Right renal pelvis (tissue), 4 donors: ENCODE data around the gene MAN1C1. TPM values are rescaled to one million over a fixed set of nuclear protein-coding genes. Genes with fewer than 3 reads are reported as not detected.
A peak's percentile ranks its signal among the peaks of the same experiment; 100 is the strongest.
"Not testable (repeated sequence)": the region's sequence is repeated elsewhere in the genome, so short reads cannot be mapped to it uniquely, and the experiment has no call there.

Experiments used
- DNase-seq, 4 donors: peaks; one replicate each; pipeline ENCODE4 v3.0.0-alpha.2; 2013; ENCODE audit warnings: low read depth in 4 of 4, low spot score in 3 of 4, missing footprints in 1 of 4
- polyA plus RNA-seq, 4 donors: library from polyadenylated mRNA; unstranded; fragments of 120-200 nt; gene quantifications; one replicate each; pipeline ENCODE4 v1.2.1, GENCODE V29; 2013; ENCODE audit not compliant: insufficient read length in 4 of 4

MAN1C1 gene
- polyA plus RNA-seq, 4 donors, result 16.2 to 18.7 (median 17.5) TPM

DNA sequence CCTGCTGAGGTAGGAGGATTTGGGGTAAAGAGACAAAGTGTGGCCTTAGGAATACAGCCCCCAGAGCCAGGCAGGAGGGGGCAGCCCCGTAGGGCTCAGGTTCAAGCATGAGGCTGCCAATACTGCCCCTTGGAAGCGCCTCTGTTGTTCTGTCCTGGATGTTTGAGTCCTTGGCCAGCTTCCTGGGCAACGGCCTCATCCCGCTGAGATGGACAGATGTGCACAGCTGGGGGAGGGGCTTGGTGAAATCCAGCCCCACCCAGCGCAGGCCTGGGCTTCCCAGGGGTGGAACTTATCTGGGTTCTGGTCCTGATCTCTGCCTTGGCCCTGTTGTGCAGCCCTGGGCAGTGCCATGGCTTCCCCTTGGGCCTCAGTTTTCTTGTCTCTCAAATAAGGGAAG lies 34.8 kb upstream of the MAN1C1 start:
- no peak for DNase-seq

DNA sequence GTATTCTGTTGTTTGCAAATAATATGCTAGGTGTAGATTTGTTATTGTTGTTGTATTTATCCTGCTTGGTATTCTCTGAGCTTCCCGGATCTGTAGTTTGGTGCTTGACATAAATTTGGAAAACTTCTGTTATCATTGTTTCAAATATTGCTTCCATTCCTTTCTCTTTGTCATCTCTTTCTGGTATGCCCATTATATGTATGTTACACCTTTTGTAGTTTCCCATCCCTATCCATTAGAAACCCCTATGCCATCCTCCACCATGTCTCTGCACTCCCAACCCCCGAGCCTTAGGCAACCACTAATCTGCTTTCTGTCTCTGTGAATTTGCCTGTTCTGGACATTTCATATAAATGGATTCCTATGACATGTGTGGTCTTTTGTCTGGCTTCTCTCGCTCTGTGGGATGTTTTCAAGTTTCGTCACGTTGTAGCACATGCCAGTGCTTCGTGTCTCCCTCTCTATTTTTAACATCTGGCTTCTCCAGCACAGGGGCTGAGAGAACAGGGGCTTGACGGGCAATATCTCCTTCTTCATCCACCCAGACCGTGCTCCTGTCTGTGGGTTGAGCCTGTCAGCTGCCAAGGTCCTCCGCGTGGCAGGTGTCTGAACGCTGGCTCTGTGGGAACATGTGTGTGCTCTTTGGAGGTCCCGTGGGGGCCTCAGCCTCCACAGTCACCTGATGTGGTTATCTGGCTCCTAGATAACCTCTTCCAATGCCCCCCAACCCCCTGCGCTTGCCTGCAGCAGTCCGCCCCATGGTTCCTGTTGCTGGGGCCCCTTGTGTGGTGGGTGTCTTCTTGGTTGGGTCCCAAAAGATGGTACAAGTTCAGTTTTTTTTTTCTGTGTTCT lies 32.8 kb upstream of the MAN1C1 start:
- DNase-seq, result no peak

DNA sequence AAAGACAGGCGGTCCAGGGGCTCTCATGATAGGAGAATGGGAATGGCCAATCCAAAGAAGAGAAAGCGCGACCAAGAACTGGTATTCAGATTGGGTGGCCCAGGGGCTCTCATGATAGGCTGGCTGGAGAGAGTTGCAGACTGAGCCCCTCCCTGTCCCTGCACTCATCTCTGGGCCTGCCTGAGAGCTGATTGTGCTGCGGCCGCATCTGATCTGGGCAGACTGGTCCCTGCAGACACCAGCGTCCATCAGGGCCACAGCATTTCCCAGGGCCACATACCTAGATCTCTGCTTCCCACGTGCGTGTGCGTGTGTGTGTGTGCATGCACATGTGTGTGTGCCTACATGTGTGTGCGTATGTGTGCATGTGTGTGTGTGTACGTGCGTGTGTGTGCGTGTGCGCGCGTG lies 30.4 kb upstream of the MAN1C1 start:
- DNase-seq, result no peak

DNA sequence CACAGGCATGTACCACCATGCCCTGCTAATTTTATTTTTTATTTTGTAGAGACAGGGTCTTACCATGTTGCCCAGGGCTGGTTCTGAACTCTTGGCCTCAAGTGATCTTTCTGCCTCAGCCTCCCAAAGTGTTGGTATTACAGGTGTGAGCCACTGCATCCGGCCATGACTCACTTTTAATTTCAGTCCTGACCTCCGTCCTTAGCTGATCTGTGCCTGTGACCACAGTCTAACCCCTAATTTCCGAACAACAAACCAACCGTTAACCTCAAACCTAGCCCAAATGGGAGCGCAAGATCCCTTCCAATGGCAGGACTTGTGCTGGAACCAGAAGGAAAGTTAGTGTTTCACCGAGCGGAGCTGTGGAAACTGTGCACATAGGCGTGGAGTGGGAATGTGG lies 29.3 kb upstream of the MAN1C1 start:
- DNase-seq, result no peak

DNA sequence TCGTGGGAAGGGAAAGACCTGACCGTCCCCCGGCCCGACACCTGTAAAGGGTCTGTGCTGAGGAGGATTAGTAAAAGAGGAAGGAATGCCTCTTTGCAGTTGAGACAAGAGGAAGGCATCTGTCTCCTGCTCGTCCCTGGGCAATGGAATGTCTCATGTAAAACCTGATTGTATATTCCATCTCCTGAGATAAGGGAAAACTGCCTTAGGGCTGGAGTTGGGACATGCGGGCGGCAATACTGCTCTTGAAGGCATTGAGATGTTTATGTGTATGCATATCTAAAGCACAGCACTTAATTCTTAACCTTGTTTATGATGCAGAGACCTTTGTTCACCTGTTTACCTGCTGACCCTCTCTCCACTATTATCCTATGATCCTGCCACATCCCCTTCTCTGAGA lies 28.4 kb upstream of the MAN1C1 start:
- not testable (repeated sequence) for DNase-seq

DNA sequence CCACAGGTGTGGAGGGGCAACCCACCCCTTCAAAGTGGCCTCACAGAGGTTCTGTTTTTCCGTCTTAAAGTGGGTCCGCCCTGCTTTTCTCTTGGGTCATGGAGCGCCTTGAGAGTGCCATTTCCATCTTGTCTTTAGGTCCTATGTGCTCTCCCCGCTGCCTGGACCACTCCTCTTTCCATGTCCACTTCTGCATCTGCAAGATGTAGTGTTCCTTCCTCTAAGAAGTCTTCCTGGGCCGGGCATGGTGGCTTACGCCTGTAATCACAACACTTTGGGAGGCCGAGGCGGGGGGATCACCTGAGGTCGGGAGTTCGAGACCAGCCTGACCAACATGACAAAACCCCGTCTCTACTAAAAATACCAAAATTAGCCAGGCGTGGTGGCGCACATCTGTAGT lies 27.8 kb upstream of the MAN1C1 start:
- DNase-seq, result not testable (repeated sequence)

DNA sequence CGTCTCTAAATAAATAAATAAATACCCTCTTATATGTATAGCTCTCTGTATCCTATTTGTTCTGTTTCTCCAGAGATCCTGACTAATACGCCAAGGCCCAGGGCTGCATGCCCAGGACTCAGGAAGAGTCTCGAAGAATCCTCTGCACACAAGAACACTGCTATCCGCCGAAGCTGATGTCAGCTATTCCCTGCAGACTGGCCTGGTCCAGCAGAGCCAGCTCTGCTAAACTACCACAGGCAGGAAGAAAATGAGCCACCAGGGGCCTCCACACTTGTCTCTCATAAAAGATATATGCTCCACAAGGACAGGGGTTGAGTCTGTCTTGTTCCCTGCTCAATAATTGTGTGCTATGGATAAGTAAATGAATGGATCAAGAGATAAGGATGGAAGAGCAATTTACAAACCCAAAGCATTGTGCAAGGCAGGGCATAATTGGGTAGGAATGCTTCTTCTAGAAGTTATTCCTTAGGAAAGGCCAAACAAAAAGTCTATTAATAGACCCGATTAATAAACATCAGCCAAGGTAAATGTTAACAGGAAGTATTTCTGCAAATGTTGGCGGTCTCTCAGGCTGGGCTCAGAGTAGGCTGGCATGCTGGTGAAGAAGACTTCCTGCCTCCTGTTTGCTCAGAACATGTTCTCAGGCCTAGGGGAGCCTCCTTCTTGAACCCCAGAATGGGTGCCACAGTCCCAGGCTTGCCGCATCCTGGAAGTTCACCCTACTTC lies 26.3 kb upstream of the MAN1C1 start:
- no peak for DNase-seq

DNA sequence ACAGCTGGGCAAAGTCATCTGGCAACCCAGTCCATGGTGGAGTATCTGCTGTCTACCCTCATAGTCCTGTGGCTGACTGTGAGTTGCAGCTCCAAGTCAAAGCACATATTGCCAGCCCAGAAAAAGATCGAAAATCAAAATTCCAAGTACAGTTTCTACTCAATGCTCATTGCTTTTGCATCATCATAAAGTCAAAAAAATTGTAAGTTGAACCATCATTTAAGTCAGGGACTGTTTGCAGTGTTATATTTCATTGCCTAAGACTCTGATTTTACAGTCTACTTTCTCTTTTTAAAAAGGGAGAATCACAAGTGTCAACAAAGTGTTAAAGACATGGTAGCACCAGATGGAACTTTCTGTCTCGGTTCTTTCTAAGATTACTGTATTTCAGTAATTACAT lies 22.7 kb upstream of the MAN1C1 start:
- no peak for DNase-seq

DNA sequence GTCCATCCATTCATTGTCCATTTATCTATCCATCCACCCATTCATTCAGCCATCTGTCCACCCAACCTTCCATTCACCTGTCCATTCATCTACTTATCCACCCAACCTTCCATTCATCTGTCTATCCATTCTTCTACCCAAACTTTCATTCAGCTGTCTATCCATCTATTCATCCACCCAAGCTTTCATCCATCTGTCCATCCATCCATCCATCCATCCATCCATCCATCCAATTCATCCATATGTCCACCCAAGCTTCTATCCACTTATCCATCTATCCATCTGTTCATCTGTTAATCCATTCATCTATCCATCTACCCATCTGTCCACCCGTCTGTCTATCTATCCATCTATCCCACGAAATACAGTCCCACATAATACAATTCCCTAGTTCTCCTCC lies 21.6 kb upstream of the MAN1C1 start:
- no peak for DNase-seq

DNA sequence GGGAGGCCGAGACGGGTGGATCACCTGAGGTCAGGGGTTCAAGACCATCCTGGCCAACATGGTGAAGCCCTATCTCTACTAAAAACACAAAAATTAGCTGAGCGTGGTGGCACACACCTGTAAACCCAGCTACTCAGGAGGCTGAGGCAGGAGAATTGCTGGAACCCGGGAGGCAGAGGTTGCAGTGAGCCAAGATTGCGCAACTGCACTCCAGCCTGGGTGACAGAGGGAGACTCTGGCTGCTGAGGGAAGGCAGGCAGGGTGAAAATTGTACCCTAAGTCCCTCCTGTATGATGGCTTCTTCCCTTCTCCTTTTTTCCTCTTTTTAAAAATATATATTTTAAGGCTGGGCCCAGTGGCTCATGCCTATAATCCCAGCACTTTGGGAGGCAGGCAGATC lies 19.9 kb upstream of the MAN1C1 start:
- DNase-seq, result not testable (repeated sequence)

DNA sequence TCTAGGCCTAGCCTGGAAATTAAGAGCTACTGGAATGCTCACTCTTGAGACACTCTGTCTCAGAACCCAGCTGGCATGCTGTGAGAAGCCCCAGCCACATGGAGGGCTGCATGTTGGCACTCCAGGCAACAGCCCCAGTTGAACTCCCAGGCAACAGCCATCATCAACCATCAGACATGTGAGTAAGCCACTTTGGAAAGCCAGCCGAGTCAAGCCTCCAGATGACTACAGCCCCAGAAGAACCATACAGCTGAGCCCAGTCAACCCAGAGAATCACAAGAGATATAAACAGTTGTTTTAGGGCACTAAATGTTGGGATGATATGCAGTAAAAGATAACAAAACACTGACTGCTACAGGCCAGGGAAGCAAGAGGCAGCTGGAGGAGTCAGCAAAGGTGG lies 17.7 kb upstream of the MAN1C1 start:
- DNase-seq, result no peak

DNA sequence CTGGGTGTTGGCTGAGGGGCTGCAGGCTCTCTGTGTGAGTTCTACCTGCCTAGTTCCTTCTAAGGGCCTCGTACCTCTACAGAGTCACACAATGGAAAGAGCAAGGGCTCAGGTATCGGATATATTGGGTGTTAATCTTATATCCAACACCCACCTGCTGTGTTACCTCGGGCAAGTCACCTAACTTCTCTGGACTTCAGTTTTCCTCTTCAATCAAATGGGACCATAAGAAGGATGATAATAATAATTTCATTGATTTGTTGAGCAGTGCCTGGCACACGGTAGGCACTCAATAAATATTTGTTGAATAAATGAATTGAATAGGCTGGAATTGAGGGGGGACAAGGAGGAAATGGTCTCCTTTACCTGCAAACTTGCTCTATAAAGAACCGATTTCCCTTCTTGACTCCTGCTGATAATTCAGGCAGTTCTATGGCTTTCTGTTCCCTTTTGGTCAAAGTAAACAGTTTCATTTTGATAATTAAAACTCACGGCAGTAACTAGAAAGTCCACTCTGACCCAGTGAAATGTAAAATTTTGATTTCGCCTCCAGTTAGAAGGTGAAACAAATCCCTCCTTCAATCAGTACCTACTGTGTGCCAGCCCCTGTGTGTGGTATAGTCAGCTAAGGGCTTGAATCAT lies 16.5 kb upstream of the MAN1C1 start:
- DNase-seq, result no peak

DNA sequence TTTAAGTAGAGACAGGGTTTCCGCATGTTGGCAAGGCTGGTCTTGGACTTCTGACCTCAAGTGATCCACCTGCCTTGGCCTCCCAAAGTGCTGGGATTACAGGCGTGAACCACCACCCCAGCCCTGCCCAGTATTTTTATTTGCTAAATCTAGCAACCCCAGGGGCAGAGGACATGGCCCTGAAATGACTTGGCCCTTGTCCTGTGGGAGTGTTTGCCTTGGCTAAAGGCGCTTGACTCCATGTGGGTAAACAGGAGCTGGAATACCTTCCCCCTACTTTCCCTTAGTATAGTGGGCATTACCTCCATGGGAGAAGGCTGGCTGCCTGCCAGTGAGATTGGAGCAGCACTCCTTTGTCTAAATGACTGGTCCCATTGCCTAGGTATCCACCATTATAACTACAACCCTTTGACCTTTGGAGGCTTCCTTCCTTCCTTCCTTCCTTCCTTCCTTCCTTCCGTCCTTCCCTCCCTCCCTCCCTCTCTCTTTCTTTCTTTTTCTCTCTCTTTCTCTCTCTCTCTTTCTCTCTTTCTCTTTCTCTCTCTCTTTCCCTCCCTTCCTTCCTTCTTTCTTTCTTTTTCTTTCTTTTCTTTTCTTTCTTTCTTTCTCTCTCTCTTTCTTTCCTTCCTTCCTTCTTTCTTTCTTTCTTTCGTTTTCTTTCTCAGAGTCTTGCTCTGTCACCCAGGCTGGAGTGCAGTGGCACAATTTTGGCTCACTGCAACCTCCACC lies 15.5 kb upstream of the MAN1C1 start:
- not testable (repeated sequence) for DNase-seq

DNA sequence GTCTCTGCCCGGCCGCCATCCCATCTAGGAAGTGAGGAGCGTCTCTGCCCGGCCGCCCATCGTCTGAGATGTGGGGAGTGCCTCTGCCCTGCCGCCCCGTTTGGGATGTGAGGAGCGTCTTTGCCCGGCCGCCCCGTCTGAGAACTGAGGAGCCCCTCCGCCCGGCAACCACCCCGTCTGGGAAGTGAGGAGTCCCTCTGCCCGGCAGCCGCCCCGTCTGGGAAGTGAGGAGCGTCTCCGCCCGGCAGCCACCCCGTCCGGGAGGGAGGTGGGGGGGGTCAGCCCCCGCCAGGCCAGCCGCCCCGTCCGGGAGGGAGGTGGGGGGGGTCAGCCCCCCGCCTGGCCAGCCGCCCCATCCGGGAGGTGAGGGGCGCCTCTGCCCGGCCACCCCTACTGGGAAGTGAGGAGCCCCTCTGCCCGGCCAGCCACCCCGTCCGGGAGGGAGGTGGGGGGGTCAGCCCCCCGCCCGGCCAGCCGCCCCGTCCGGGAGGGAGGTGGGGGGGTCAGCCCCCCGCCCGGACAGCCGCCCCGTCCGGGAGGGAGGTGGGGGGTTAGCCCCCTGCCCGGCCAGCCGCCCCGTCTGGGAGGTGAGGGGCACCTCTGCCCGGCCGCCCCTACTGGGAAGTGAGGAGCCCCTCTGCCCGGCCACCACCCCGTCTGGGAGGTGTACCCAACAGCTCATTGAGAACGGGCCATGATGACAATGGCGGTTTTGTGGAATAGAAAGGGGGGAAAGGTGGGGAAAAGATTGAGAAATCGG lies 12.6 kb upstream of the MAN1C1 start:
- DNase-seq, result not testable (repeated sequence)

DNA sequence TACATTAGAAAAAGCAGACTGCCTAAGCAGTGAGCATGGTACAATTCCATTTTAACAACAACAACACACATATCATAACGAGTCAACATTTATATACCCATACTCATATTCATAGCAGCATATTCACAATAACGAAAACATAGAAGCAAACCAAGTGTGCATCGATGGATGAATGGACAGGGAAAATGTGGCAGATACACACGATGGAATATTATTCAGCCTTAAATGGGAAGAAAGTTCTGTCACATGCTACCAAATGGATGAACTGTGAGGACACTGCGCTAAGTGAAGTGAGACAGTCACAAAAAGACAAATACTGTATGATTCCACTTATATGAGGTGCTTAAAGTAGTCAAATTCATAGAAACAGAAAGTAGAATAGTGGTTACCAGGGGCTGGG lies 9.5 kb upstream of the MAN1C1 start:
- DNase-seq, result no peak

DNA sequence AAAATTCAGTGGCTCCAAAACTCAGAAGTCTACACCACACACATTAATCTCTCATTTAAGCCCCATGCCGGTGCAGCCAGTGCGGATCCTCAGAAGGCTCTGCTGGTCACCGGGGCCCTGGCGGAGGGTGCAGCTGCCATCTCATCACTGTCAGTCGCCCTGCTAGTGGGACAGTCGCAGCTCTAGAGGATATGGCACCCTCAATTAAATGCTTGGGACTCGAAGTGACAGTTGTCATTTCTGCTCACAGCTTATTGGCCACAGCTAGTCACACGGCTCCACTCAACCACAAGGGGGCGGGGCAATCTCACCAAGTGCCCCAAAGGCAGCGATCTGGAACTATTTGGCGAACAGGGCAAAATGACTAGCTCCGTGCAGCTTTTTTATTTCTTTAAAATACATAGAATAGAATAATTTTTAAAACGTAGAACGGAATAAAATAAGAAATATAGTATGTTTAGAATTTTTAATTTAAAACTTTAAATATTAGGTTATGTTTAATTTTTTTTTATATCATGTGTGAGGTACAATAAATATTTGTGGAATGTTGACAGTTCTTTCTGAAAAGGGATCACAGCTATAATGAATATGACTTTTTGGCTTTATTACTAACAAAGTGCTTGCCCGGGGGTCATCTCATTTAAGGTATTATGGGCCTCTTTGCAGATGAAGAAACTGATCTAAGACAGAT lies 8.0 kb upstream of the MAN1C1 start:
- peak in 2 of 4 donors; percentile 59 to 61 for DNase-seq

DNA sequence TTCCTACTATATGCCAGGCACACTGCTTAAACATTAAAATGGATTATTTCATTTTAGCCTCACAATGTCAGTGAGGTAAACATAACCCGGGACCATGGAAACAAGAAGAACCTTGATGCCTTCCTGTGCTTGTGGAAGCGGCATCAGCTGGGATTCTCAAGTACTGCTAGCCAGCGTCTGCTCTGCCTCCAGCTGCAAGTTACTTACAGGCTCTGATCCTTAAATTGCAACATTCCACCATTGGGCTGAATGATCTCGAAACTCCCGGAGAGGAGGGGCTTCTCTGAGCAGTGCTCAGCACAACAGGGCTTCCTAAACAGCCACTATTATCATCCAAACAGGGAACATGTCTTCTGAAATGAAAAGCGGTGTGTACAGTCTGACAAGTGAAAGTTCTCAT lies 6.7 kb upstream of the MAN1C1 start:
- DNase-seq, result no peak

DNA sequence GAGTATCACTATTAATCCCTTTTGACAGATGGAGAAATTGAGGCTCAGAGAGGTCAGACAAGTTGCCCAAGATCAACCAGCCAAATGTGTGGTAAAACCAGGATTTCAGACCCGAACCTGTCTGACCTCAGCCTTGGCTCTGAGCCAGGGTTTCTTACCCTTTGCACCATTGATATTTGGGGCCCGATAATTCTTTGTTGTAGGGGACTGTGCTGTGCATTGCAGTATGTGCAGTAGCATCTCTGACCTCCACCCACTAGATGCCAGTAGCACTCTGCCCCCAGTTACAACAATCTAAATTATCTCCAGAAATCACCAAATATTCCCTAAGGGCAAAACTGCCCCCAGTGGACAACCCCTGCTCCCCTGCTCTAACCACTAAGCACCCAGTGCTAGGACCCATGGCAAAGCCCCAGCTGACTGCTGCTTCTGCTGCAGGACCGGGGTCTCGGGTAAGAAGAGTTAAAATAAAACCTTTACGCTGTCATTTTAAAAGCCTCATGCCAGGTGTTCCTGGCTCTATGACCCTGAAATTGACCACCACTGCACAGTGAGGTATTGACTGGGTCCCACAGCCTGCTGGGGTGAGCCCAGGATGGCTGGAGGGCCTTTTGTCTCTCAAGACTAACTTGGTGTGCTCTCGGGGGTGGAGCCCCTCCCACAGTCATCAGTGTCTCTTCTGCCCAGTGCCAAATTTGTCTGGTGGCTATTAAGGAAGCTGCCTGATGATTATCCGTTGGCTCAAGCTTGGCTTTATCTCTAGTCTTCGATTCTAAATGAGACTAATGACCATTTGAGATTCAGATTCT lies 5.6 kb upstream of the MAN1C1 start:
- no peak for DNase-seq

DNA sequence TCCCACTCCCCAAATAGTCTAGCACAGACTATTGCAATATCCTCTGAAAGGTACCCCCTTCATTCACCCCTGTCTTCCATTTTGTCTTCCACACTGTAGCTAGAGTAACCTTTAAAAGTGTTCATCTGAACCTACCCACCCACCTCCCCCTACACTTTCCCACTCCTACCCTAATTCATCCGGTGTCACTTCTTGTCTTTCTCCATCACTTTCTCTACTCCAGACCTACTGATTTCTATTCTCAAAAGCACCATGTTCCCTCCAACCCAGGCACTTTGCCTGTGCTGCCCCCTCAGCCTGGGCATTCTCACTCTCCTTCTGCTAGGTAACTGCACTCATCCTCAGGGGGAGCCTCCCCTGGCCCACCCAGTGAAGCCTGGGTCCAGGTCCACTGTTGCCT lies 4.7 kb upstream of the MAN1C1 start:
- DNase-seq, result no peak
